ENCODE measurements around the gene MYLIP.
A peak's percentile ranks its signal among the peaks of the same experiment; 100 is the strongest.

The MYLIP gene

GRCh38 chr6:16108921-16109658 lies 19.8 kb upstream of the MYLIP start:
- DNase-seq, result no peak

- no peak for DNase-seq
Observed at GRCh38 chr6:16109659-16110305, 19.1 kb upstream of the MYLIP start.

- no peak for DNase-seq
Observed at GRCh38 chr6:16118825-16119224, 10.1 kb upstream of the MYLIP start.

GRCh38 chr6:16121339-16121738 lies 7.5 kb upstream of the MYLIP start:
- DNase-seq, result no peak

- DNase-seq, result no peak
Observed at GRCh38 chr6:16122197-16122596, 6.7 kb upstream of the MYLIP start.

GRCh38 chr6:16124198-16125180 lies 4.4 kb upstream of the MYLIP start:
- no peak for DNase-seq

- DNase-seq, result no peak
Observed at GRCh38 chr6:16126056-16126455, 2.8 kb upstream of the MYLIP start.

GRCh38 chr6:16126861-16127260 lies 2.0 kb upstream of the MYLIP start:
- no peak for DNase-seq

GRCh38 chr6:16127471-16127870 lies 1.4 kb upstream of the MYLIP start:
- DNase-seq, result no peak

- no peak for DNase-seq
Observed at GRCh38 chr6:16129623-16130401, 926 bp downstream of the MYLIP start.

- DNase-seq, result peak; percentile 6
Observed at GRCh38 chr6:16130437-16130891, 1.6 kb downstream of the MYLIP start.

- peak; percentile 84 for DNase-seq
Observed at GRCh38 chr6:16130932-16131387, 2.1 kb downstream of the MYLIP start.

- no peak for DNase-seq
Observed at GRCh38 chr6:16132909-16133308, 4.0 kb downstream of the MYLIP start.

- DNase-seq, result no peak
Observed at GRCh38 chr6:16134430-16134829, 5.5 kb downstream of the MYLIP start.

GRCh38 chr6:16135066-16135465 lies 6.2 kb downstream of the MYLIP start:
- DNase-seq, result no peak

- DNase-seq, result peak; percentile 70
Observed at GRCh38 chr6:16136091-16136490, 7.2 kb downstream of the MYLIP start.

GRCh38 chr6:16136621-16137450 lies 8.0 kb downstream of the MYLIP start:
- DNase-seq, result peak; percentile 80

GRCh38 chr6:16137451-16137801 lies 8.5 kb downstream of the MYLIP start:
- no peak for DNase-seq

GRCh38 chr6:16139556-16139955 lies 10.7 kb downstream of the MYLIP start:
- DNase-seq, result no peak

GRCh38 chr6:16140607-16141006 lies 11.7 kb downstream of the MYLIP start:
- DNase-seq, result no peak

- DNase-seq, result no peak
Observed at GRCh38 chr6:16141514-16141913, 12.6 kb downstream of the MYLIP start.

- no peak for DNase-seq
Observed at GRCh38 chr6:16145038-16145437, 16.2 kb downstream of the MYLIP start.

Data from CD4-positive, alpha-beta T cell treated with Interleukin-4 for 4 hours (primary cell).